GM18505 (cell line): ENCODE measurements around the gene NFIX.
A peak's percentile ranks its signal among the peaks of the same experiment; 100 is the strongest.
"Not testable (repeated sequence)": the region's sequence is repeated elsewhere in the genome, so short reads cannot be mapped to it uniquely, and the experiment has no call there.

ENCODE experiments used
- ATAC-seq: cut with Tn5 transposase; IDR thresholded peaks from one replicate; pipeline ENCODE4 v1.9.1; 2021; ENCODE audit not compliant: unreplicated experiment
- POLR2A ChIP-seq: IDR thresholded peaks from 4 replicates; pipeline ENCODE4 v1.6.1; 2011; ENCODE audit warnings: borderline replicate concordance; ENCODE audit not compliant: insufficient read depth, insufficient read length; ENCODE audit errors: extremely low read depth

NFIX gene

GRCh38 chr19:12974301-12975220, 20.7 kb upstream of the NFIX start:
- ATAC-seq = no peak
- no peak for TF ChIP-seq POLR2A

- ATAC-seq = no peak
These were observed 20.0 kb upstream of the NFIX start for GRCh38 chr19:12975221-12975741.

GRCh38 chr19:12976109-12976508, 19.2 kb upstream of the NFIX start:
- ATAC-seq = not testable (repeated sequence)

More at GRCh38 chr19:12975221-12975741, 20.0 kb upstream of the NFIX start:
- TF ChIP-seq POLR2A = no peak

DNA sequence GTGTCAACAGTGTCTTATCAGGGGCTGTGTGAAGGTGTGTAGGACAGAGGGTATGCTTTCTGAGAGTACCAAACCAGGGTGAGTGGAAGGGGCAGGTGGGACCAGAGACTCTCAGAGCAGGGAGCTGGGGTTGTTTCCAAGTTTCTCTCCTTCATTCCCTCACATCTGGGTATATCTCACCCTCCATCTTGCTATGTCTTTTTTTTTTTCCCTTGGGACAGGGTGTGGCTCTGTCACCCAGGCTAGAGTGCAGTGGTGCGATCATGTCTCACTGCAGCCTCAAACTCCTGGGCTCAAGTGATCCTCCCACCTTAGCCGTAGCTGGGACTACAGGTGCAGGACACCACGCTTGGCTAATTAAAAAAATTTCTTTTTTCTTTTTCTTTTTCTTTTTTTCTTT, 15.3 kb upstream of the NFIX start:
- no peak for ATAC-seq

DNA sequence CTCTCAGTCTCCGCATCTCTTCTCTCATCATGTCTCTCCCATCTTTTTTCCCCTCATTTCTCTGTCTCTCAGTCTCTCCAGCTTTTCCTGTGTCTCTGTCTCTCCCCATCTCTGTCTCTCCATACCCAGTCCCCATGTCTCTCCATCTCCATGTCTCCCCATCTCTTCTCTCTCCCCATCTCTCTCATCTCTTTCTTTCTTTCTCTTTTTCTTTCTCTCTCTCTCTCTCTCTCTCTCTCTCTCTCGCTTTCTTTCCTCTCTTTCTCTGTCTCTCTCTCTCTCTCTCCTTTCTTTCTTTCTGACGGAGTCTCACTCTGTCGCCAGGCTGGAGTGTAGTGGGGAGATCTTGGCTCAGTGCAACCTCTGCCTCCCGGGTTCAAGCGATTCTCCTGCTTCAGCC, 12.6 kb upstream of the NFIX start:
- ATAC-seq = no peak

More for the DNA sequence above, 15.3 kb upstream of the NFIX start:
- no peak for TF ChIP-seq POLR2A

GRCh38 chr19:12983091-12983490, 12.2 kb upstream of the NFIX start:
- no peak for ATAC-seq

More for the DNA sequence above, 12.6 kb upstream of the NFIX start:
- no peak for TF ChIP-seq POLR2A

GRCh38 chr19:12983542-12984142, 11.6 kb upstream of the NFIX start:
- TF ChIP-seq POLR2A = no peak
- ATAC-seq = peak; percentile 73

More at GRCh38 chr19:12983091-12983490, 12.2 kb upstream of the NFIX start:
- TF ChIP-seq POLR2A = no peak

- TF ChIP-seq POLR2A = no peak
- no peak for ATAC-seq
These were observed 11.1 kb upstream of the NFIX start for GRCh38 chr19:12984143-12984627.

DNA sequence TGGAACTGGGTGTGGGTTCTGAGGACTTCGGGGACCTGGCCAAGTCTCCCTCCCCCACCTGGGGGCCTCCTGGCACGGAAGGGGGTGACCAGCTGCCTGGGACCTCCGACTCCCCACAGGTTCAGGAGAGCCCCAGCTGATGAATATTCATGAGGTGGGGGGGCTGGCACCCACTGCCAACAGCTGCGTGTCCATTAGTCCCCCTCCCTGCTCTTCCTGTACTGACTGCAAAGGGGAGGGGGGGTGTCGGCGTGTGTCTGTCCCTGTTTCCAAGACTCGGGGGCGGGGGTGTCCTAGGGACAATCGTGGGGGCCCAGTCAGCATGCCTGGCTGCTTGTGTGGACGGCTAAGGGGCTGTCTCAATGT, 10.6 kb upstream of the NFIX start:
- TF ChIP-seq POLR2A = no peak
- ATAC-seq = no peak

GRCh38 chr19:12985049-12985776, 10.1 kb upstream of the NFIX start:
- TF ChIP-seq POLR2A = no peak
- ATAC-seq = no peak

DNA sequence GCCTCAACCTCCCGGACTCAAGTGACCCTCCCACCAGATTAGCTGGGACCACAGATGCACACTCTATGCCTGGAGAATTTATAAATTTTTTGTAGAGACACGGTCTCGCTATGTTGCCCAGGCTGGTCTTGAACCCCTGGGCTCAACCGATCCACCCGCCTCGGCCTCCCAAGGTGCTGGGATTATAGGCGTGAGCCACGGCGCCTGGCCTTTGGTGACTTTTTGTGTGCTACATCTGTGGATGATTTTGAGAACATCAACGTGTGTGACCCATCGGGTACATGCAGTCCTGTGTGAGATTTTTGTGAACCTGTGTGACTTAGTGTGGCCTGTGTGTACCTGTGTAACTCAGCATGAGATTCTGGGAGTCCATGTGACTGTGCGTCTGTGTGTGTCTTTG, 8.5 kb upstream of the NFIX start:
- no peak for ATAC-seq
- TF ChIP-seq POLR2A = no peak

DNA sequence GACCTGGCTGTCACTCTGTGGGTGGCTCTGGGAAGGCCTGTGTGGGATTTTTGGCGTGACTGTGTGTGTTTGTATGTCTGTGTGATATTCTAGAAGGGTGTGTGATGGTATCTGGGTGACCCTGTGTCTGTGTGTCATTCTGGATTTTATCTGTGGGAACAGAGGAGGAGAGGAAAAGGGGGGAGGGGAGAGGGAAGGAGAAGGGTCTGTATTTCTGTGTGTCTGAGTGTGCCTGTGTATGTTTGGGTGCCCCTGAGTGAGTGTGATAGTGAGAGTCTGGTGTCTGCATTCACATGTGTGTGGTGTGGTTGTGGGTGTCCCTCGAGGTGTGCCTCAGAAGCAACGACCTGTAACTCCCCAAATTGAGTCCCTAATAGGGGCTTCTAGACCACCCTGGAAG, 8.1 kb upstream of the NFIX start:
- ATAC-seq = no peak

GRCh38 chr19:12987781-12988180, 7.5 kb upstream of the NFIX start:
- ATAC-seq = no peak
- TF ChIP-seq POLR2A = no peak

More for the DNA sequence above, 8.1 kb upstream of the NFIX start:
- TF ChIP-seq POLR2A = no peak

GRCh38 chr19:12990431-12990830, 4.8 kb upstream of the NFIX start:
- TF ChIP-seq POLR2A = no peak
- ATAC-seq = no peak

DNA sequence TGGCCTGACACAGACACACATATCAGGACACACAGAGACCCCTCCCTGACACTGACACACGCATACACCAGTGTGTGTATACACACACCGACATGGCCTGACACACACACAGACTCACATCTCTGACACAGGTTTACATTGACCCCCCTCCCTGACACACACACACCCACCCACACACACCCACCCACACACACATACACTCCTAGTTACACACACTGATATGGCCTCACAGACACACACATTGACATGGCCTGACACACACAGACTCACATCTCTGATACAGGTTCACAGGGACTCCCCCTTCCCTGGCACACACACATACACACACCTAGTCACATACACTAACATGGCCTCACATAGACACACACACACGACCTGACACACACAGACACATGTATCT, 4.4 kb upstream of the NFIX start:
- no peak for ATAC-seq
- TF ChIP-seq POLR2A = no peak
